Right lobe of liver (tissue), 6 donors: ENCODE measurements around the gene PKN3. TPM values are rescaled to one million over a fixed set of nuclear protein-coding genes. Genes with fewer than 3 reads are reported as not detected.

ENCODE experiments used
- ATAC-seq, 4 donors: fragments of 200-7000 bp; cut with Tn5 transposase; one replicate each; pipeline ENCODE4 v1.9.1; 2020; ENCODE audit warnings: mild to moderate bottlenecking in 4 of 4, moderate library complexity in 4 of 4
- DNase-seq, 3 donors: peaks; one replicate each; pipeline ENCODE4 v3.0.0-alpha.2; 2020
- H3K27ac ChIP-seq, 3 donors: fragments of 200-600 bp; one replicate each; pipeline ENCODE4 v1.8.0; 2022
- H3K27me3 ChIP-seq, 2 donors: fragments of 200-600 bp; one replicate each; pipeline ENCODE4 v1.8.0; 2022
- H3K36me3 ChIP-seq, 4 donors: fragments of 200-600 bp; sonication (generic) in 1 of 4; one replicate each; pipeline versions ENCODE4 v1.5.1 to v1.8.0; 2017 to 2022; ENCODE audit warnings: control low read depth in 1 of 4
- H3K4me1 ChIP-seq, 4 donors: fragments of 200-600 bp; sonication (generic) in 1 of 4; one replicate each; pipeline versions ENCODE4 v1.5.1 to v1.8.0; 2017 to 2022; ENCODE audit warnings: control low read depth in 1 of 4
- H3K4me3 ChIP-seq, 3 donors: fragments of 200-600 bp; one replicate each; pipeline ENCODE4 v1.8.0; 2022
- H3K9me3 ChIP-seq, 4 donors: fragments of 200-600 bp; sonication (generic) in 1 of 4; one replicate each; pipeline versions ENCODE4 v1.5.1 to v1.8.0; 2017 to 2022; ENCODE audit warnings: control low read depth in 1 of 4
- POLR2A ChIP-seq: fragments of 450-650 bp; IDR thresholded peaks from one replicate; pipeline ENCODE4 v1.6.1; 2017; ENCODE audit warnings: antibody characterized with exemption, mild to moderate bottlenecking
- WGBS: methylation state at CpG from one replicate; pipeline ENCODE4 v1.1.6; 2018; ENCODE audit warnings: low coverage, low lambda C conversion rate; ENCODE audit not compliant: insufficient coverage; ENCODE audit errors: missing lambda C conversion rate; 5-methylcytosine and 5-hydroxymethylcytosine counted together
- intact Hi-C, 2 donors: fragments of 100-400 bp; cut with DNase I; formaldehyde crosslinking; loops; one replicate each; pipeline versions ENCODE4 v1.11.2 to v1.14.1; 2022
- small RNA-seq, 2 experiments: library from RNA; depleted of rRNA; stranded (forward); fragments of <200 nt; gene quantifications; one replicate each; pipeline ENCODE3, GENCODE V24; 2016
- total RNA-seq, 6 experiments: library from RNA; depleted of rRNA in 2 of 6; stranded (reverse); fragments of >200 nt in 2 of 6; fragmentation: NEBNext Ultra II Directional in 3 of 6; extraction: Animal tissue kit (Norgen Biotek cat#: 25700) in 3 of 6; gene quantifications; one replicate each; pipeline versions ENCODE4 v1.1.0 to v1.2.4, GENCODE V29; 2016 to 2023
- TF ChIP-seq, protein P1 (sequence below), 4 donors: fragments of 200-600 bp in 3 of 4; fragments of 450-650 bp in 1 of 4; IDR thresholded peaks; one replicate each; pipeline versions ENCODE4 v1.5.1 to v1.8.0; 2016 to 2022; ENCODE audit warnings: antibody characterized with exemption in 4 of 4, mild to moderate bottlenecking in 2 of 4
- donor health status: DM: no; HTN: yes; CAD: no.
- donor health status: DM: no; HTN: no; CAD: no.
- donor health status: DM: no; HTN: no; CAD: no.
- donor health status: DM: no; HTN: yes; CAD: no.
- donor health status: DM: no; HTN: yes; CAD: no.

PKN3 gene
- total RNA-seq, 6 experiments from 2014 or later = 0.81 to 4.9 (median 2.4) TPM

DNA sequence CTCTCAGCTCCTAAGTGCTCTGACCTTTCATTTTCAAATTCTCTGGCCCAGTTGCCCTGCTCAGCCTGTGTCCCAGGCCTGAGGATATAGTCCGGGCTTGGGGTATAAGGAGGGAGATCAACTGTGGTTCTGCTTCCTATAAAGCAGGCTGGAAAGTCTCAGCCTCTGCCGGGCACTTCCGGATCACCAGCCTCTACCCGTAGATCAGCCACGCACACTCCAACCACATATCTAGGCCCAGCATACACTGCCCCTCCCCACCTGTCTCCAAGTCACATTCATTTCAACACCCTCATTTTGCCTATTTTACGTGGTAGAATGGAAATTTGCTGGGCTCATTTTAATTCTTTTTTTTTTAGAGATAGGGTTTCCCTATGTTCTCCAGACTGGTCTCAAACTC, 66.3 kb downstream of the PKN3 start:
- no peak for DNase-seq
- intact Hi-C loops = no loop called here
- WGBS = 77% methylated on average over 3 of the region's 6 CpGs
- Histone ChIP-seq H3K36me3 (no peaks in the 10 kb centered on the region), H3K27me3 (no peaks in the 10 kb centered on the region), H3K27ac (no peak overlapping the region), H3K4me1 (peaks cover 0 to 40% (median 19%) of the 10 kb centered on the region in 4 donors), H3K9me3 (no peaks in the 10 kb centered on the region), H3K4me3 (no peak overlapping the region)
- ATAC-seq = no peak
- TF ChIP-seq, protein P1, sequence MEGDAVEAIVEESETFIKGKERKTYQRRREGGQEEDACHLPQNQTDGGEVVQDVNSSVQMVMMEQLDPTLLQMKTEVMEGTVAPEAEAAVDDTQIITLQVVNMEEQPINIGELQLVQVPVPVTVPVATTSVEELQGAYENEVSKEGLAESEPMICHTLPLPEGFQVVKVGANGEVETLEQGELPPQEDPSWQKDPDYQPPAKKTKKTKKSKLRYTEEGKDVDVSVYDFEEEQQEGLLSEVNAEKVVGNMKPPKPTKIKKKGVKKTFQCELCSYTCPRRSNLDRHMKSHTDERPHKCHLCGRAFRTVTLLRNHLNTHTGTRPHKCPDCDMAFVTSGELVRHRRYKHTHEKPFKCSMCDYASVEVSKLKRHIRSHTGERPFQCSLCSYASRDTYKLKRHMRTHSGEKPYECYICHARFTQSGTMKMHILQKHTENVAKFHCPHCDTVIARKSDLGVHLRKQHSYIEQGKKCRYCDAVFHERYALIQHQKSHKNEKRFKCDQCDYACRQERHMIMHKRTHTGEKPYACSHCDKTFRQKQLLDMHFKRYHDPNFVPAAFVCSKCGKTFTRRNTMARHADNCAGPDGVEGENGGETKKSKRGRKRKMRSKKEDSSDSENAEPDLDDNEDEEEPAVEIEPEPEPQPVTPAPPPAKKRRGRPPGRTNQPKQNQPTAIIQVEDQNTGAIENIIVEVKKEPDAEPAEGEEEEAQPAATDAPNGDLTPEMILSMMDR (IDR thresholded peaks at IDR 0.05) = no peak
- TF ChIP-seq POLR2A = no peak

Small RNA genes lying within 50 kb of the gene (small RNA-seq; reads per million reads assigned to genes)
- gene RF00017 = 0 reads per million in 2 experiments
- gene RN7SL560P = 0 reads per million in 2 experiments

Other genes with a start within 250 kb of the PKN3 start
- gene ODF2, start 246.5 kb upstream of the PKN3 start, total RNA-seq = 10 to 100 TPM in 3 of 6 experiments, 1 to 10 TPM in 3; 5.5 to 17.1 (median 10.8) TPM
- gene GLE1, start 197.8 kb upstream of the PKN3 start, total RNA-seq = 10 to 100 TPM; 10.5 to 15.9 (median 13.2) TPM
- 100 to 1,000 TPM in 2 of 6 experiments, 10 to 100 TPM in 4; 74.6 to 141 (median 98.6) TPM for gene SPTAN1, start 149.9 kb upstream of the PKN3 start, total RNA-seq
- 10 to 100 TPM; 11.8 to 23.9 (median 18.8) TPM for gene DYNC2I2, start 45.7 kb upstream of the PKN3 start, total RNA-seq
- 100 to 1,000 TPM in 2 of 6 experiments, 10 to 100 TPM in 4; 57.4 to 110 (median 82.6) TPM for gene SET, start 13.3 kb upstream of the PKN3 start, total RNA-seq
- gene ZDHHC12, start 21.6 kb downstream of the PKN3 start, total RNA-seq = 10 to 100 TPM; 14.1 to 46.1 (median 22.7) TPM
- gene ZER1, start 69.4 kb downstream of the PKN3 start, total RNA-seq = 10 to 100 TPM; 13.4 to 21.8 (median 16.0) TPM
- gene TBC1D13, start 84.8 kb downstream of the PKN3 start, total RNA-seq = 10 to 100 TPM in 4 of 6 experiments, 1 to 10 TPM in 2; 7.3 to 16.0 (median 12.6) TPM
- gene ENDOG, start 116.0 kb downstream of the PKN3 start, total RNA-seq = 10 to 100 TPM; 22.4 to 50.1 (median 41.0) TPM
- gene SPOUT1, start 127.3 kb downstream of the PKN3 start, total RNA-seq = 10 to 100 TPM; 14.5 to 37.8 (median 24.5) TPM
- gene KYAT1, start 179.4 kb downstream of the PKN3 start, total RNA-seq = 10 to 100 TPM in 4 of 6 experiments, 1 to 10 TPM in 2; 7.2 to 12.7 (median 10.4) TPM
- 10 to 100 TPM in 5 of 6 experiments, 1 to 10 TPM in 1; 8.6 to 46.1 (median 22.1) TPM for gene LRRC8A, start 179.6 kb downstream of the PKN3 start, total RNA-seq
- 10 to 100 TPM; 14.0 to 69.7 (median 38.2) TPM for gene PHYHD1, start 218.5 kb downstream of the PKN3 start, total RNA-seq
- gene DOLK, start 245.1 kb downstream of the PKN3 start, total RNA-seq = 10 to 100 TPM in 2 of 6 experiments, 1 to 10 TPM in 4; 6.6 to 17.3 (median 8.4) TPM
- 10 to 100 TPM; 10.5 to 18.7 (median 15.6) TPM for gene NUP188, start 245.2 kb downstream of the PKN3 start, total RNA-seq